Measurements from ENCODE around the gene BRCC3.
A peak's percentile ranks its signal among the peaks of the same experiment; 100 is the strongest.

BRCC3 gene

GRCh38 chrX:155070975-155071693 is at the start of gene BRCC3, which contains the start of the genes CMC4 and MTCP1:
TSS of gene BRCC3 (plus strand) at chrX:155071508. CDS start at chrX:155071528, 20 bp downstream.
TSS of gene CMC4 (minus strand) at chrX:155071136. CDS start at chrX:155064023, 7,113 bp downstream.
TSS of gene MTCP1 (minus strand) at chrX:155071136. CDS start at chrX:155066010, 5,126 bp downstream.
- peak; percentile 36 to 75 (median 53) for DNase-seq (ENCODE audit: low read depth in 3 of 3)

- DNase-seq (ENCODE audit: low read depth in 3 of 3), result no peak
Measured at GRCh38 chrX:155022585-155022984, 48.7 kb upstream of the BRCC3 start, which contains the start of gene F8. TSS of gene F8 (minus strand) at chrX:155022723. CDS start at chrX:155022552, 171 bp downstream.

- no peak for DNase-seq (ENCODE audit: low read depth in 3 of 3)
Measured at GRCh38 chrX:155023907-155024833, 47.1 kb upstream of the BRCC3 start.

GRCh38 chrX:155026420-155026726 is 44.9 kb upstream of the BRCC3 start:
- no peak for DNase-seq (ENCODE audit: low read depth in 3 of 3)

GRCh38 chrX:155026727-155027508 is 44.4 kb upstream of the BRCC3 start, which contains the start of gene FUNDC2:
TSS of gene FUNDC2 (plus strand) at chrX:155026844. CDS start at chrX:155026939, 95 bp downstream.
- peak; percentile 77 to 91 (median 83) for DNase-seq (ENCODE audit: low read depth in 3 of 3)

- DNase-seq (ENCODE audit: low read depth in 3 of 3), result no peak
Measured at GRCh38 chrX:155027509-155028066, 43.7 kb upstream of the BRCC3 start.

- no peak for DNase-seq (ENCODE audit: low read depth in 3 of 3)
Measured at GRCh38 chrX:155028129-155028528, 43.2 kb upstream of the BRCC3 start.

GRCh38 chrX:155028877-155029291 is 42.4 kb upstream of the BRCC3 start:
- DNase-seq (ENCODE audit: low read depth in 3 of 3), result no peak

GRCh38 chrX:155031657-155032056 is 39.7 kb upstream of the BRCC3 start:
- no peak for DNase-seq (ENCODE audit: low read depth in 3 of 3)

GRCh38 chrX:155035688-155036087 is 35.6 kb upstream of the BRCC3 start:
- DNase-seq (ENCODE audit: low read depth in 3 of 3), result no peak

- no peak for DNase-seq (ENCODE audit: low read depth in 3 of 3)
Measured at GRCh38 chrX:155046129-155046810, 25.0 kb upstream of the BRCC3 start.

GRCh38 chrX:155046811-155047528 is 24.3 kb upstream of the BRCC3 start:
- no peak for DNase-seq (ENCODE audit: low read depth in 3 of 3)

GRCh38 chrX:155048977-155049619 is 22.2 kb upstream of the BRCC3 start:
- no peak for DNase-seq (ENCODE audit: low read depth in 3 of 3)

- no peak for DNase-seq (ENCODE audit: low read depth in 3 of 3)
Measured at GRCh38 chrX:155052738-155053498, 18.4 kb upstream of the BRCC3 start.

- no peak for DNase-seq (ENCODE audit: low read depth in 3 of 3)
Measured at GRCh38 chrX:155053656-155054055, 17.7 kb upstream of the BRCC3 start.

- DNase-seq (ENCODE audit: low read depth in 3 of 3), result no peak
Measured at GRCh38 chrX:155054255-155054654, 17.1 kb upstream of the BRCC3 start.

- no peak for DNase-seq (ENCODE audit: low read depth in 3 of 3)
Measured at GRCh38 chrX:155055494-155055893, 15.8 kb upstream of the BRCC3 start.

- DNase-seq (ENCODE audit: low read depth in 3 of 3), result no peak
Measured at GRCh38 chrX:155056471-155056870, 14.8 kb upstream of the BRCC3 start.

Data from stimulated activated CD4-positive, alpha-beta T cell treated with anti-CD3 and anti-CD28 coated beads, TNF-alpha, amount 100 ng/mL, for 24 hours (primary cell).